ENCODE measurements around the gene KCNG2. TPM values are rescaled to one million over a fixed set of nuclear protein-coding genes. Genes with fewer than 3 reads are reported as not detected.

The KCNG2 gene
- total and polyA plus RNA-seq, 9 of the 15 experiments (the other 6 are each of a cell fraction or from before 2014, with no cell fraction given), result not detected

GRCh38 chr18:79788734-79789085 is 9.0 kb upstream of the KCNG2 start:
- FAIRE-seq (no peak), ATAC-seq (no peak), DNase-seq (ENCODE audit: extremely low read depth in 1 of 4, low spot score in 3 of 4) (no peak)
- CTCF ChIA-PET (ENCODE audit: low intra/inter-chr PET ratio), result no interaction called here
- Histone ChIP-seq H3K27me3 (ENCODE audit: control insufficient read depth in 2 of 2, insufficient read depth in 2 of 2, low read length in 2 of 2) (peaks cover 25 to 64% of the 10 kb centered on the region in 2 experiments; a peak in 4 of 5 replicates), H4K20me1 (replicated peaks; ENCODE audit: control insufficient read depth, insufficient read depth, low read length) (no peaks in the 10 kb centered on the region), H3K27ac (ENCODE audit: extremely low read depth, low read depth, low read length) (no peak overlapping the region), H3K79me2 (ENCODE audit: control insufficient read depth, insufficient read depth, low read length) (no peaks in the 10 kb centered on the region), H3K9me3 (replicated peaks; ENCODE audit: control insufficient read depth, insufficient read depth, low read depth, low read length) (no peaks in the 10 kb centered on the region), H3K36me3 (ENCODE audit: control insufficient read depth, insufficient read depth, low read length) (no peaks in the 10 kb centered on the region), H3K9me1 (ENCODE audit: control insufficient read depth, insufficient read depth, low read length) (no peaks in the 10 kb centered on the region), H2AFZ (ENCODE audit: low read depth, low read length) (no peak overlapping the region), H3K4me2 (ENCODE audit: insufficient read depth, low read length) (no peak overlapping the region), H3K4me1 (replicated peaks in 1 of 2; ENCODE audit: control insufficient read depth in 2 of 2, insufficient read depth in 2 of 2, low read length in 2 of 2) (peaks cover 0 to 4% of the 10 kb centered on the region in 2 experiments; a peak in 3 of 5 replicates), H3K9ac (ENCODE audit: insufficient read depth in 1 of 2, low read depth in 2 of 2, low read length in 2 of 2) (no peak overlapping the region), H3K4me3 (no peak overlapping the region)
- BruUV-seq (replicated peaks), result no TSS peak
- POLR2A ChIA-PET, result no interaction called here
- intact Hi-C loops (cut with micrococcal nuclease) (no loop called here), in situ Hi-C loops (cut with MboI) (no loop called here)
- 62% methylated on average over 10 of the region's 27 CpGs for WGBS (ENCODE audit: insufficient coverage, low coverage, missing lambda C conversion rate)
- TF ChIP-seq, protein P1, sequence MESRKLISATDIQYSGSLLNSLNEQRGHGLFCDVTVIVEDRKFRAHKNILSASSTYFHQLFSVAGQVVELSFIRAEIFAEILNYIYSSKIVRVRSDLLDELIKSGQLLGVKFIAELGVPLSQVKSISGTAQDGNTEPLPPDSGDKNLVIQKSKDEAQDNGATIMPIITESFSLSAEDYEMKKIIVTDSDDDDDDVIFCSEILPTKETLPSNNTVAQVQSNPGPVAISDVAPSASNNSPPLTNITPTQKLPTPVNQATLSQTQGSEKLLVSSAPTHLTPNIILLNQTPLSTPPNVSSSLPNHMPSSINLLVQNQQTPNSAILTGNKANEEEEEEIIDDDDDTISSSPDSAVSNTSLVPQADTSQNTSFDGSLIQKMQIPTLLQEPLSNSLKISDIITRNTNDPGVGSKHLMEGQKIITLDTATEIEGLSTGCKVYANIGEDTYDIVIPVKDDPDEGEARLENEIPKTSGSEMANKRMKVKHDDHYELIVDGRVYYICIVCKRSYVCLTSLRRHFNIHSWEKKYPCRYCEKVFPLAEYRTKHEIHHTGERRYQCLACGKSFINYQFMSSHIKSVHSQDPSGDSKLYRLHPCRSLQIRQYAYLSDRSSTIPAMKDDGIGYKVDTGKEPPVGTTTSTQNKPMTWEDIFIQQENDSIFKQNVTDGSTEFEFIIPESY (CRISPR knock-in tag; IDR thresholded peaks at IDR 0.05), result no peak
- no peak for TF ChIP-seq DIDO1 (tag; IDR thresholded peaks at IDR 0.05; ENCODE audit: low read depth)
- no peak for TF ChIP-seq HDGF (IDR thresholded peaks at IDR 0.05)
- TF ChIP-seq C11orf30 (IDR thresholded peaks at IDR 0.05; ENCODE audit: low read depth), result no peak
- TF ChIP-seq FOXJ3 (CRISPR knock-in tag; IDR thresholded peaks at IDR 0.05), result no peak
- no peak for TF ChIP-seq RHOXF2B (CRISPR knock-in tag; conservative IDR thresholded peaks at IDR 0.05)
- no peak for TF ChIP-seq RREB1 (CRISPR knock-in tag; IDR thresholded peaks at IDR 0.05)
- TF ChIP-seq ARID3A (IDR thresholded peaks at IDR 0.05; ENCODE audit: borderline replicate concordance, low read depth, low read length), result no peak
- TF ChIP-seq ZKSCAN1 (IDR thresholded peaks at IDR 0.05; ENCODE audit: low read depth, low read length), result no peak
- TF ChIP-seq SUPT5H (IDR thresholded peaks at IDR 0.05), result no peak
- TF ChIP-seq ZNF764 (CRISPR knock-in tag; IDR thresholded peaks at IDR 0.05; ENCODE audit: low read depth), result no peak
- TF ChIP-seq ZNF24 (IDR thresholded peaks at IDR 0.05), result no peak
- no peak for TF ChIP-seq ZNF347 (CRISPR knock-in tag; IDR thresholded peaks at IDR 0.05; ENCODE audit: low read depth)
- no peak for TF ChIP-seq NFE2 (IDR thresholded peaks at IDR 0.05; ENCODE audit: low read depth)
- TF ChIP-seq MXI1 (IDR thresholded peaks at IDR 0.05; ENCODE audit: low read depth, low read length), result no peak

Data from K562 (cell line).